ENCODE measurements around the gene MRPS7. TPM values are rescaled to one million over a fixed set of nuclear protein-coding genes. Genes with fewer than 3 reads are reported as not detected.

The MRPS7 gene
- total RNA-seq, 1 donor from 2014 or later, result 55.0 TPM

DNA sequence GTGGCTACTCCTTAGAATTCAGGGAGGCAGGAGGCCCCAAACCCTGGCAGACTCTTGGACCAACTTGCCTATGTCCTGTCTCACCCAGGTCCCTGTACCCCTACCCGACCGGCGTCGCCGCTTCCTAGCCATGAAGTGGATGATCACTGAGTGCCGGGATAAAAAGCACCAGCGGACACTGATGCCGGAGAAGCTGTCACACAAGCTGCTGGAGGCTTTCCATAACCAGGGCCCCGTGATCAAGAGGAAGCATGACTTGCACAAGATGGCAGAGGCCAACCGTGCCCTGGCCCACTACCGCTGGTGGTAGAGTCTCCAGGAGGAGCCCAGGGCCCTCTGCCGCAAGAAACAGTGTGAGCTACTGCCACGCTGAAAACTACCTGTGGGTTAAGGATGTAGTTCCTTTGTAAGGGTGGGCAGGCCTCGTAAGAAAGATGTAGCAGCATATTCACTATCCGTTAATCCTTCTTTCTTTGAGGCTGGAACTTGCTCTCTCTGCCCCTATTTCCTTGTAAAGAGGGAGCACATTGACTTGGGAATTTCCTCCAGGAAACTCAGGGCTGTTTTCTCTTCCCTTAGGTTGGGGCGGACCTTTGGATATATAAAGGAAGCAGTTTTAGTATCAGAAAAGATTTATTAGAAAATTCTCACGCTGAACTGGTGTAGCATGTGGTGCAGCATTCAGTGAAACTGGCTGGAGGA, 4.1 kb downstream of the MRPS7 start:
- Histone ChIP-seq H3K27ac (ENCODE audit: low read depth, low read length) (no peak overlapping the region), H3K9me3 (ENCODE audit: insufficient read depth, low read depth, low read length) (no peaks in the 10 kb centered on the region), H3K9ac (ENCODE audit: low read length) (no peak overlapping the region), H3K27me3 (ENCODE audit: insufficient read depth, low read length) (no peaks in the 10 kb centered on the region), H4K20me1 (ENCODE audit: insufficient read depth, low read length) (peaks cover 19% of the 10 kb centered on the region), H3K4me3 (ENCODE audit: insufficient read depth, low read depth, low read length) (no peak overlapping the region), H2AFZ (ENCODE audit: low read depth, low read length) (no peak overlapping the region), H3K79me2 (ENCODE audit: insufficient read depth, low read length) (peaks cover 33% of the 10 kb centered on the region), H3K4me2 (ENCODE audit: low read length) (no peak overlapping the region), H3K36me3 (ENCODE audit: insufficient read depth, low read length) (peaks cover 23% of the 10 kb centered on the region), H3K4me1 (ENCODE audit: insufficient read depth, low read length) (peaks cover 19% of the 10 kb centered on the region)
- Mint-ChIP-seq H3K9me3 (ENCODE audit: unreplicated experiment) (no peaks in the 10 kb centered on the region), H3K27ac (ENCODE audit: unreplicated experiment) (no peak overlapping the region), H3K4me3 (ENCODE audit: unreplicated experiment) (no peak overlapping the region), H3K4me1 (ENCODE audit: low read depth, unreplicated experiment) (peaks cover 10% of the 10 kb centered on the region), H3K27me3 (ENCODE audit: low read depth, unreplicated experiment) (no peaks in the 10 kb centered on the region), H3K36me3 (ENCODE audit: low read depth, unreplicated experiment) (peaks cover 3% of the 10 kb centered on the region)
- DNase-seq (ENCODE audit: low read depth) (no peak), FAIRE-seq (no peak)
- TF ChIP-seq, protein P1, sequence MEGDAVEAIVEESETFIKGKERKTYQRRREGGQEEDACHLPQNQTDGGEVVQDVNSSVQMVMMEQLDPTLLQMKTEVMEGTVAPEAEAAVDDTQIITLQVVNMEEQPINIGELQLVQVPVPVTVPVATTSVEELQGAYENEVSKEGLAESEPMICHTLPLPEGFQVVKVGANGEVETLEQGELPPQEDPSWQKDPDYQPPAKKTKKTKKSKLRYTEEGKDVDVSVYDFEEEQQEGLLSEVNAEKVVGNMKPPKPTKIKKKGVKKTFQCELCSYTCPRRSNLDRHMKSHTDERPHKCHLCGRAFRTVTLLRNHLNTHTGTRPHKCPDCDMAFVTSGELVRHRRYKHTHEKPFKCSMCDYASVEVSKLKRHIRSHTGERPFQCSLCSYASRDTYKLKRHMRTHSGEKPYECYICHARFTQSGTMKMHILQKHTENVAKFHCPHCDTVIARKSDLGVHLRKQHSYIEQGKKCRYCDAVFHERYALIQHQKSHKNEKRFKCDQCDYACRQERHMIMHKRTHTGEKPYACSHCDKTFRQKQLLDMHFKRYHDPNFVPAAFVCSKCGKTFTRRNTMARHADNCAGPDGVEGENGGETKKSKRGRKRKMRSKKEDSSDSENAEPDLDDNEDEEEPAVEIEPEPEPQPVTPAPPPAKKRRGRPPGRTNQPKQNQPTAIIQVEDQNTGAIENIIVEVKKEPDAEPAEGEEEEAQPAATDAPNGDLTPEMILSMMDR (IDR thresholded peaks at IDR 0.05; ENCODE audit: insufficient read depth, low read depth, low read length), result no peak
- no peak for TF ChIP-seq EZH2 (IDR thresholded peaks at IDR 0.05; ENCODE audit: insufficient read depth, low read length)

DNA sequence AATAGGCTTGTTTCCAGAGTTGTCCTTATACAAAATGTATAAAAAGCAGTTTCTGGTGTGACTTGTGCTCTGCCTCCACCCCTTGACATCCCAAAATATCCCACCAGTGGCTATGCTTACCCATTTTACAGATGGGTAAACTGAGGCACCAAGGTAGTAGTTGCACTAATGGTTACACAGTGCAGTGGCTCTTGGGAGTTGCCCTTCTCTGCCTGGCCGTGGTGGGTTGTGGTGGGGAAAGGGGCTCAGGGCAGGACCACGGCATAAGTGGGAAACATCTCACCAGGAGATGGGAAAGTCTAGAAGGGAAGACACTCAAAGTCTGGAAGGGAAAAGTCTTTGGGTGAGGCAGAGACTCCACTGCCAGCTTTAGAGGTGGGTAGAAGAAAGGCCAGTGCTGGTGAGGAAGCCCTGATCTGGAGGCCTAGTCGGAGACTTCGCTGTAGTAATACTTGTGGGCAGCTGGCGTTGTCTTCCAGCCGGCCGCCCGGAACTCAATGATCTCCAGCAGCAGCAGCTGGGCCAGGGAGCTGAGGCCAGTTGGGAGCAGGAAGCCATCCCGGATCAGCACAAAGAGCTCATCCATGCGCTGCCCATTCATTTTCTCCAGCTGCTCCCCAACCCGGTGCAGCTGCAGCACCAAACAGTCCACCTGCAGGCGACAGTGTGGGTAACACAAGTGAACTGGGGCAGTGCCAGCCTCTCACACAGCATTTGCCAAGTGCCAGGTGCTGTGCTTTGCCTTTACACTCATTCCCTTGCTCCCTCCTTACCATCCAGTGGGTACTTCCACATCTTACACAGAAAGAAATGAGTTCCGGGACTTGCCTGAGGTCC, 4.9 kb downstream of the MRPS7 start:
- H3K4me1 ChIP-seq (ENCODE audit: insufficient read depth, low read length), result peaks cover 18% of the 10 kb centered on the region
- DNase-seq (ENCODE audit: low read depth) (no peak), FAIRE-seq (no peak)
- no peak overlapping the region for H3K4me2 ChIP-seq (ENCODE audit: low read length)
- no peaks in the 10 kb centered on the region for H3K9me3 ChIP-seq (ENCODE audit: insufficient read depth, low read depth, low read length)
- no peak overlapping the region for H3K27ac ChIP-seq (ENCODE audit: low read depth, low read length)
- peaks cover 18% of the 10 kb centered on the region for H4K20me1 ChIP-seq (ENCODE audit: insufficient read depth, low read length)
- no peak overlapping the region for H3K4me3 ChIP-seq (ENCODE audit: insufficient read depth, low read depth, low read length)
- peaks cover 26% of the 10 kb centered on the region for H3K79me2 ChIP-seq (ENCODE audit: insufficient read depth, low read length)
- no peak overlapping the region for H3K27ac Mint-ChIP-seq (ENCODE audit: unreplicated experiment)
- H3K27me3 Mint-ChIP-seq (ENCODE audit: low read depth, unreplicated experiment), result no peaks in the 10 kb centered on the region
- peaks cover 3% of the 10 kb centered on the region for H3K36me3 Mint-ChIP-seq (ENCODE audit: low read depth, unreplicated experiment)
- peaks cover 23% of the 10 kb centered on the region for H3K36me3 ChIP-seq (ENCODE audit: insufficient read depth, low read length)
- H3K4me1 Mint-ChIP-seq (ENCODE audit: low read depth, unreplicated experiment), result peaks cover 10% of the 10 kb centered on the region
- peak overlapping the region; percentile 27 for H3K4me3 Mint-ChIP-seq (ENCODE audit: unreplicated experiment)
- H3K27me3 ChIP-seq (ENCODE audit: insufficient read depth, low read length), result no peaks in the 10 kb centered on the region
- H2AFZ ChIP-seq (ENCODE audit: low read depth, low read length), result no peak overlapping the region
- H3K9me3 Mint-ChIP-seq (ENCODE audit: unreplicated experiment), result no peaks in the 10 kb centered on the region
- TF ChIP-seq, protein P1 (IDR thresholded peaks at IDR 0.05; ENCODE audit: insufficient read depth, low read depth, low read length), result no peak
- TF ChIP-seq EZH2 (IDR thresholded peaks at IDR 0.05; ENCODE audit: insufficient read depth, low read length), result no peak
- no peak overlapping the region for H3K9ac ChIP-seq (ENCODE audit: low read length)

DNA sequence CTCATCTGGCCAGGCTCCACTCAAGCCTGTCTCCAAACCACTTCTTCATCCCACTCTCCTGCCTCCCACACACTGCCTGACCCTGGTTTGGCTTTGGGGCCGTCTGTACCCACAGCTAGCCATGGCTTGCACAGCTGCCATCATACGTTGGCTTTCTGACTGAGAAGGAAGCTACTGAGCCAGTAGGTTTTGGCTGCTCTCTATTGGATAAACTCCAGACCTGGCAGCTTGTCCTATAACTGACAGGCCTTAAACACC, 5.4 kb downstream of the MRPS7 start:
- FAIRE-seq, result no peak

More for the DNA sequence above, 5.4 kb downstream of the MRPS7 start:
- no peak overlapping the region for H3K4me3 ChIP-seq (ENCODE audit: insufficient read depth, low read depth, low read length)
- Mint-ChIP-seq H3K27me3 (ENCODE audit: low read depth, unreplicated experiment) (no peaks in the 10 kb centered on the region), H3K27ac (ENCODE audit: unreplicated experiment) (no peak overlapping the region), H3K4me3 (ENCODE audit: unreplicated experiment) (no peak overlapping the region), H3K36me3 (ENCODE audit: low read depth, unreplicated experiment) (peaks cover 5% of the 10 kb centered on the region), H3K9me3 (ENCODE audit: unreplicated experiment) (no peaks in the 10 kb centered on the region), H3K4me1 (ENCODE audit: low read depth, unreplicated experiment) (peaks cover 12% of the 10 kb centered on the region)
- no peak overlapping the region for H2AFZ ChIP-seq (ENCODE audit: low read depth, low read length)
- peaks cover 23% of the 10 kb centered on the region for H3K36me3 ChIP-seq (ENCODE audit: insufficient read depth, low read length)
- peaks cover 18% of the 10 kb centered on the region for H4K20me1 ChIP-seq (ENCODE audit: insufficient read depth, low read length)
- no peak overlapping the region for H3K4me2 ChIP-seq (ENCODE audit: low read length)
- DNase-seq (ENCODE audit: low read depth), result no peak
- peaks cover 21% of the 10 kb centered on the region for H3K79me2 ChIP-seq (ENCODE audit: insufficient read depth, low read length)
- H3K9ac ChIP-seq (ENCODE audit: low read length), result no peak overlapping the region
- no peaks in the 10 kb centered on the region for H3K9me3 ChIP-seq (ENCODE audit: insufficient read depth, low read depth, low read length)
- no peak overlapping the region for H3K27ac ChIP-seq (ENCODE audit: low read depth, low read length)
- H3K27me3 ChIP-seq (ENCODE audit: insufficient read depth, low read length), result no peaks in the 10 kb centered on the region
- no peak for TF ChIP-seq EZH2 (IDR thresholded peaks at IDR 0.05; ENCODE audit: insufficient read depth, low read length)
- TF ChIP-seq, protein P1 (IDR thresholded peaks at IDR 0.05; ENCODE audit: insufficient read depth, low read depth, low read length), result no peak
- H3K4me1 ChIP-seq (ENCODE audit: insufficient read depth, low read length), result peaks cover 22% of the 10 kb centered on the region
